A673 (cell line): ENCODE data around the gene NFIB. TPM values are rescaled to one million over a fixed set of nuclear protein-coding genes. Genes with fewer than 3 reads are reported as not detected.

Experiments
- BruUV-seq: library from RNA; stranded (reverse); fragments of 400-500 nt; replicated peaks from 2 replicates; lab custom pipeline; 2021; lab: Mats Ljungman, UMichigan
- CTCF ChIA-PET: fragments of 300-600 bp; sonication (Branson Sonifier 250); formaldehyde crosslinking; loops from one replicate; lab custom pipeline; 2022; ENCODE audit warnings: antibody characterized with exemption; lab: Charles Lee
- POLR2A ChIA-PET: fragments of 300-600 bp; sonication (Branson Sonifier 250); formaldehyde crosslinking; loops from one replicate; lab custom pipeline; 2022; ENCODE audit warnings: antibody characterized with exemption; ENCODE audit not compliant: low non-redundant PET; lab: Charles Lee
- DNase-seq: peaks from one replicate; pipeline ENCODE4 v3.0.0-alpha.2; 2015; ENCODE audit warnings: low spot score
- H3K27ac ChIP-seq: fragments of 200-600 bp; sonication (generic); 2 replicates; pipeline ENCODE4 v1.5.1; 2016; ENCODE audit warnings: mixed run types, low read depth, mild to moderate bottlenecking, mixed read lengths, antibody characterized with exemption, low read length; ENCODE audit not compliant: poor library complexity, severe bottlenecking
- H3K27me3 ChIP-seq: fragments of 200-600 bp; sonication (generic); replicated peaks from 2 replicates; pipeline ENCODE4 v1.6.1; 2017; ENCODE audit warnings: mixed run types, low read depth, mild to moderate bottlenecking, mixed read lengths, antibody characterized with exemption, low read length; ENCODE audit not compliant: insufficient read depth, poor library complexity
- H3K36me3 ChIP-seq: fragments of 200-600 bp; sonication (generic); 2 replicates; pipeline ENCODE4 v1.6.1; 2016; ENCODE audit warnings: mixed run types, mild to moderate bottlenecking, mixed read lengths, antibody characterized with exemption, low read length; ENCODE audit not compliant: insufficient read depth, poor library complexity, severe bottlenecking
- H3K4me1 ChIP-seq: fragments of 200-600 bp; sonication (generic); 2 replicates; pipeline ENCODE4 v1.6.1; 2017; ENCODE audit warnings: mixed run types, mild to moderate bottlenecking, mixed read lengths, antibody characterized with exemption, low read length; ENCODE audit not compliant: insufficient read depth, poor library complexity, severe bottlenecking
- H3K4me3 ChIP-seq: fragments of 200-600 bp; sonication (generic); 2 replicates; pipeline ENCODE4 v1.5.1; 2016; ENCODE audit warnings: low read depth, mixed run types, mild to moderate bottlenecking, mixed read lengths, low read length; ENCODE audit not compliant: poor library complexity, severe bottlenecking
- H3K9me3 ChIP-seq: fragments of 200-600 bp; sonication (generic); 2 replicates; pipeline ENCODE4 v1.6.1; 2016; ENCODE audit warnings: mixed run types, low read depth, mild to moderate bottlenecking, mixed read lengths, antibody characterized with exemption, low read length; ENCODE audit not compliant: poor library complexity, severe bottlenecking
- CTCF ChIP-seq: fragments of 300-800, 200-600 bp; sonication (generic); conservative IDR thresholded peaks from 2 replicates; pipeline ENCODE4 v1.5.1; 2017; ENCODE audit warnings: low read depth, mild to moderate bottlenecking, antibody characterized with exemption, low read length, moderate library complexity, mixed read lengths
- EZH2 ChIP-seq: fragments of 200-600 bp; sonication (generic); IDR thresholded peaks from 2 replicates; pipeline ENCODE4 v1.6.1; 2017; ENCODE audit warnings: borderline replicate concordance, low read depth, mild to moderate bottlenecking, mixed read lengths, antibody characterized with exemption, low read length; ENCODE audit not compliant: poor library complexity, severe bottlenecking
- intact Hi-C: fragments of 100-400 bp; cut with micrococcal nuclease; formaldehyde crosslinking; loops from one replicate; pipeline ENCODE4 v1.10.0; 2022; ENCODE audit not compliant: unreplicated experiment
- total RNA-seq: library from RNA; stranded (reverse); gene quantifications from 2 replicates; pipeline ENCODE4 v1.2.3, GENCODE V29; 2021

Gene NFIB
- total RNA-seq, 1 experiment from 2014 or later, result 41.2 TPM

- CTCF ChIA-PET, result no interaction called here
- H3K27ac ChIP-seq, result no peak overlapping the region
- H3K27me3 ChIP-seq, result no peaks in the 10 kb centered on the region
- POLR2A ChIA-PET, result no interaction called here
- TF ChIP-seq CTCF, result no peak
- TF ChIP-seq EZH2, result no peak
- no peak overlapping the region for H3K4me3 ChIP-seq
- no TSS peak for BruUV-seq
- intact Hi-C loops, result no loop called here
- H3K4me1 ChIP-seq, result no peaks in the 10 kb centered on the region
- DNase-seq, result no peak
- no peaks in the 10 kb centered on the region for H3K36me3 ChIP-seq
- H3K9me3 ChIP-seq, result no peaks in the 10 kb centered on the region
Measured at GRCh38 chr9:14079440-14079839, 234.5 kb downstream of the NFIB start.

- BruUV-seq, result no TSS peak
- ChIA-PET POLR2A (no interaction called here), CTCF (no interaction called here)
- Histone ChIP-seq H3K9me3 (no peaks in the 10 kb centered on the region), H3K27ac (no peak overlapping the region), H3K27me3 (no peaks in the 10 kb centered on the region), H3K36me3 (no peaks in the 10 kb centered on the region), H3K4me1 (no peaks in the 10 kb centered on the region), H3K4me3 (no peak overlapping the region)
- no peak for TF ChIP-seq EZH2
- no peak for TF ChIP-seq CTCF
- no peak for DNase-seq
- intact Hi-C loops, result no loop called here
Measured at GRCh38 chr9:14077672-14078071, 236.3 kb downstream of the NFIB start.

GRCh38 chr9:14075218-14075617 lies 238.7 kb downstream of the NFIB start:
- BruUV-seq, result no TSS peak
- Histone ChIP-seq H3K4me3 (no peak overlapping the region), H3K27ac (no peak overlapping the region), H3K36me3 (no peaks in the 10 kb centered on the region), H3K27me3 (no peaks in the 10 kb centered on the region), H3K9me3 (no peaks in the 10 kb centered on the region), H3K4me1 (no peaks in the 10 kb centered on the region)
- CTCF ChIA-PET, result no interaction called here
- POLR2A ChIA-PET, result no interaction called here
- TF ChIP-seq CTCF, result no peak
- TF ChIP-seq EZH2, result no peak
- no peak for DNase-seq
- intact Hi-C loops, result no loop called here
